Nephron progenitor cell (in vitro differentiated cells): Measurements from ENCODE around the gene BCS1L.

Source experiments
- DNase-seq: peaks from one replicate; pipeline ENCODE4 v3.0.0; 2021
- H3K27ac Mint-ChIP-seq: 2 replicates; pipeline ENCODE4 v1.8.0; 2021; ENCODE audit warnings: mild to moderate bottlenecking, moderate library complexity, mixed read lengths
- H3K27me3 Mint-ChIP-seq: 2 replicates; pipeline ENCODE4 v1.8.0; 2021; ENCODE audit warnings: mild to moderate bottlenecking, low read depth, mixed read lengths; ENCODE audit not compliant: poor library complexity
- H3K36me3 Mint-ChIP-seq: 2 replicates; pipeline ENCODE4 v1.8.0; 2021; ENCODE audit warnings: low read depth, mixed read lengths
- H3K4me1 Mint-ChIP-seq: 2 replicates; pipeline ENCODE4 v1.8.0; 2021; ENCODE audit warnings: mixed read lengths
- H3K4me3 Mint-ChIP-seq: 2 replicates; pipeline ENCODE4 v1.8.0; 2021; ENCODE audit warnings: mild to moderate bottlenecking, moderate library complexity, mixed read lengths
- H3K9me3 Mint-ChIP-seq: 2 replicates; pipeline ENCODE4 v1.8.0; 2021; ENCODE audit warnings: mild to moderate bottlenecking, moderate library complexity, mixed read lengths
- CTCF ChIP-seq: fragments of 200-600 bp; sonication (generic); IDR thresholded peaks from 2 replicates; pipeline ENCODE4 v1.5.0; 2021; ENCODE audit warnings: antibody characterized with exemption

BCS1L gene

GRCh38 chr2:218642121-218642656 is 17.3 kb upstream of the BCS1L start:
- Mint-ChIP-seq H3K27me3 (no peaks in the 10 kb centered on the region), H3K27ac (no peak overlapping the region), H3K4me3 (no peak overlapping the region), H3K36me3 (peaks cover 57% of the 10 kb centered on the region), H3K4me1 (no peaks in the 10 kb centered on the region), H3K9me3 (no peaks in the 10 kb centered on the region)
- TF ChIP-seq CTCF = no peak
- no peak for DNase-seq

- Mint-ChIP-seq H3K27me3 (no peaks in the 10 kb centered on the region), H3K4me1 (no peaks in the 10 kb centered on the region), H3K9me3 (no peaks in the 10 kb centered on the region), H3K4me3 (no peak overlapping the region), H3K27ac (no peak overlapping the region), H3K36me3 (peaks cover 57% of the 10 kb centered on the region)
- no peak for TF ChIP-seq CTCF
- no peak for DNase-seq
Measured at GRCh38 chr2:218642786-218643185, 16.7 kb upstream of the BCS1L start.

- DNase-seq = no peak
- no peak overlapping the region for H3K27ac Mint-ChIP-seq
- H3K36me3 Mint-ChIP-seq = peaks cover 58% of the 10 kb centered on the region
Measured at GRCh38 chr2:218643751-218644310, 15.7 kb upstream of the BCS1L start.

GRCh38 chr2:218644721-218645120 is 14.8 kb upstream of the BCS1L start:
- H3K27me3 Mint-ChIP-seq = no peaks in the 10 kb centered on the region
- no peak for TF ChIP-seq CTCF
- H3K4me3 Mint-ChIP-seq = no peak overlapping the region
- H3K27ac Mint-ChIP-seq = no peak overlapping the region
- peaks cover 56% of the 10 kb centered on the region for H3K36me3 Mint-ChIP-seq
- H3K9me3 Mint-ChIP-seq = no peaks in the 10 kb centered on the region
- no peak for DNase-seq
- H3K4me1 Mint-ChIP-seq = no peaks in the 10 kb centered on the region

More at GRCh38 chr2:218643751-218644310, 15.7 kb upstream of the BCS1L start:
- Mint-ChIP-seq H3K4me1 (no peaks in the 10 kb centered on the region), H3K4me3 (no peak overlapping the region), H3K9me3 (no peaks in the 10 kb centered on the region), H3K27me3 (no peaks in the 10 kb centered on the region)
- TF ChIP-seq CTCF = no peak

GRCh38 chr2:218645126-218645525 is 14.4 kb upstream of the BCS1L start:
- Mint-ChIP-seq H3K36me3 (peaks cover 56% of the 10 kb centered on the region), H3K27me3 (no peaks in the 10 kb centered on the region)

More at GRCh38 chr2:218645126-218645525, 14.4 kb upstream of the BCS1L start:
- no peak for DNase-seq
- Mint-ChIP-seq H3K9me3 (no peaks in the 10 kb centered on the region), H3K4me3 (no peak overlapping the region), H3K27ac (no peak overlapping the region), H3K4me1 (no peaks in the 10 kb centered on the region)
- TF ChIP-seq CTCF = no peak
